ENCODE measurements around the gene PRSS53. TPM values are rescaled to one million over a fixed set of nuclear protein-coding genes. Genes with fewer than 3 reads are reported as not detected.
A peak's percentile ranks its signal among the peaks of the same experiment; 100 is the strongest.

PRSS53 gene
- total and polyA plus RNA-seq, 7 donors, result 0.17 to 0.90 (median 0.38) TPM

GRCh38 chr16:31083981-31084380, 4.8 kb downstream of the PRSS53 start:
- no peaks in the 10 kb centered on the region for H3K27me3 ChIP-seq (ENCODE audit: insufficient read depth in 3 of 3, low read length in 2 of 3)
- peaks cover 4 to 83% of the 10 kb centered on the region in 2 donors for H3K36me3 ChIP-seq (ENCODE audit: insufficient read depth in 1 of 2, low read depth in 1 of 2)
- H3K4me1 ChIP-seq, result peaks cover 7% of the 10 kb centered on the region
- H3K4me3 ChIP-seq, result no peak overlapping the region
- TF ChIP-seq CTCF (IDR thresholded peaks at IDR 0.05), result no peak
- ATAC-seq, result no peak
- no peaks in the 10 kb centered on the region for H3K9me3 ChIP-seq
- WGBS, 3 donors, result 48 to 67% (median 50%) methylated on average over 12 to 13 of the region's 13 CpGs
- peak in 1 of 2 donors; percentile 50 for DNase-seq
- H3K27ac ChIP-seq, result no peak overlapping the region
- intact Hi-C loops (cut with DNase I), result no loop called here

- no peak for TF ChIP-seq CTCF (IDR thresholded peaks at IDR 0.05)
- H3K36me3 ChIP-seq (ENCODE audit: insufficient read depth in 1 of 2, low read depth in 1 of 2), result peaks cover 4 to 83% of the 10 kb centered on the region in 2 donors
- DNase-seq, result no peak
- H3K4me1 ChIP-seq, result peaks cover 7% of the 10 kb centered on the region
- intact Hi-C loops (cut with DNase I), result no loop called here
- H3K4me3 ChIP-seq, result no peak overlapping the region
- no peaks in the 10 kb centered on the region for H3K27me3 ChIP-seq (ENCODE audit: insufficient read depth in 3 of 3, low read length in 2 of 3)
- no peak overlapping the region for H3K27ac ChIP-seq
- 59 to 78% (median 62%) methylated on average over 5 of the region's 5 CpGs for WGBS, 3 donors
- ATAC-seq, result no peak
- H3K9me3 ChIP-seq, result no peaks in the 10 kb centered on the region
These were observed 5.2 kb downstream of the PRSS53 start for GRCh38 chr16:31083556-31083955.

GRCh38 chr16:31083081-31083480, 5.7 kb downstream of the PRSS53 start:
- no peaks in the 10 kb centered on the region for H3K9me3 ChIP-seq
- DNase-seq (no peak), ATAC-seq (no peak)
- peaks cover 4 to 85% of the 10 kb centered on the region in 2 donors for H3K36me3 ChIP-seq (ENCODE audit: insufficient read depth in 1 of 2, low read depth in 1 of 2)
- no peak overlapping the region for H3K27ac ChIP-seq
- peaks cover 7% of the 10 kb centered on the region for H3K4me1 ChIP-seq
- intact Hi-C loops (cut with DNase I), result no loop called here
- 63 to 77% (median 64%) methylated on average over 8 to 9 of the region's 9 CpGs for WGBS, 3 donors
- H3K4me3 ChIP-seq, result no peak overlapping the region
- no peak for TF ChIP-seq CTCF (IDR thresholded peaks at IDR 0.05)
- no peaks in the 10 kb centered on the region for H3K27me3 ChIP-seq (ENCODE audit: insufficient read depth in 3 of 3, low read length in 2 of 3)

GRCh38 chr16:31082368-31083045, 6.2 kb downstream of the PRSS53 start:
- DNase-seq (no peak), ATAC-seq (no peak)
- peaks cover 7% of the 10 kb centered on the region for H3K4me1 ChIP-seq
- no peak overlapping the region for H3K27ac ChIP-seq
- intact Hi-C loops (cut with DNase I), result no loop called here
- no peak for TF ChIP-seq CTCF (IDR thresholded peaks at IDR 0.05)
- no peaks in the 10 kb centered on the region for H3K27me3 ChIP-seq (ENCODE audit: insufficient read depth in 3 of 3, low read length in 2 of 3)
- no peak overlapping the region for H3K4me3 ChIP-seq
- H3K9me3 ChIP-seq, result no peaks in the 10 kb centered on the region
- WGBS, 3 donors, result 67 to 68% (median 67%) methylated on average over 14 of the region's 14 CpGs
- peaks cover 4 to 88% of the 10 kb centered on the region in 2 donors for H3K36me3 ChIP-seq (ENCODE audit: insufficient read depth in 1 of 2, low read depth in 1 of 2)
